ENCODE data around the gene ANKRD10. TPM values are rescaled to one million over a fixed set of nuclear protein-coding genes. Genes with fewer than 3 reads are reported as not detected.
A peak's percentile ranks its signal among the peaks of the same experiment; 100 is the strongest.

ANKRD10 gene
- total and polyA plus RNA-seq, 2 experiments from 2014 or later = 250 to 277 TPM

DNA sequence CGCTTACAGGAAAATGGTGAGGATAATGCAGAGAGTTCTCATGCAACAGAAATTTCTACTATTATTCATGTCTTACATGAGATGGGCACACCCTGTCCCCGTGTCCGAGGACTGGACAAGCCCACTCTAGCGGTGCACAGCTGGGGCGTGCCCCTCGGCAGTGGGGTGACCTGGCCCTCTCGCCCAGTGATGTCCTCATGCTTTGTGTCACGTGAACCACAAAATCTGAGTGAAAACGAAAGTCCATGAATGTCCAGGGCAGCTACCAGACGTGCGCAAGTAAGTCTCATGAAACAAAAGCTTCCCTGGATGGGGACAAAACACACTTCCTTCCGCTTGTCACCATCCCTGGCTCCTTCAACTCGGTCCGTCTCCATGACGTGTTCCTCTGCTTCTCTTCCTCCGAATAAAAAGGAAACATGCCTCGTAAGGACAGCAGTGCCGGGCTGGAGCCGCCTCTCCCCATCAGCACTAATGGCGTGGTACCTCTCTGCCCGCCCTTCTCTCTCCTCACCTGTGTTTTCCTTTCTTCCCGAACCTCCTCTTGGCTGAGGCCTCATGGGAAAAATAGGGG lies 45.6 kb downstream of the ANKRD10 start:
- Histone ChIP-seq H3K4me3 (no peak overlapping the region), H2AFZ (peak overlapping the region; percentile 94), H3K9me2 (ENCODE audit: insufficient read depth) (no peaks in the 10 kb centered on the region), H3K79me2 (replicated peaks; ENCODE audit: insufficient read depth) (no peaks in the 10 kb centered on the region), H3K36me3 (ENCODE audit: insufficient read depth) (no peaks in the 10 kb centered on the region), H3K4me1 (ENCODE audit: insufficient read depth) (peaks cover 7% of the 10 kb centered on the region; the same call in 1 of the 2 replicates), H3F3A (replicated peaks; ENCODE audit: low read depth) (0 out of 2 replicates have a peak, but pooled peaks cover 21% of the 10 kb centered on the region), H3K27me3 (ENCODE audit: insufficient read depth) (no peaks in the 10 kb centered on the region), H4K20me1 (replicated peaks; ENCODE audit: insufficient read depth) (no peaks in the 10 kb centered on the region), H3K4me2 (no peak overlapping the region), H3K27ac (ENCODE audit: low read depth) (no peak overlapping the region)
- Mint-ChIP-seq H3K36me3 (ENCODE audit: low read depth) (no peaks in the 10 kb centered on the region; the same call in 2 of the 3 replicates), H3K4me3 (no peak overlapping the region), H3K9me3 (0 out of 3 replicates have a peak, but pooled peaks cover 3% of the 10 kb centered on the region), H3K4me1 (peaks cover 17% of the 10 kb centered on the region; the same call in 2 of the 3 replicates), H3K27me3 (ENCODE audit: insufficient read depth, low read depth, poor library complexity) (peaks cover 2% of the 10 kb centered on the region), H3K27ac (no peak overlapping the region)
- ATAC-seq (peak; percentile 14; the same call in 2 of the 3 replicates), DNase-seq (ENCODE audit: low spot score) (peak; percentile 24)
- TF ChIP-seq ETS1 (IDR thresholded peaks at IDR 0.05) = no peak
- TF ChIP-seq, protein P1, sequence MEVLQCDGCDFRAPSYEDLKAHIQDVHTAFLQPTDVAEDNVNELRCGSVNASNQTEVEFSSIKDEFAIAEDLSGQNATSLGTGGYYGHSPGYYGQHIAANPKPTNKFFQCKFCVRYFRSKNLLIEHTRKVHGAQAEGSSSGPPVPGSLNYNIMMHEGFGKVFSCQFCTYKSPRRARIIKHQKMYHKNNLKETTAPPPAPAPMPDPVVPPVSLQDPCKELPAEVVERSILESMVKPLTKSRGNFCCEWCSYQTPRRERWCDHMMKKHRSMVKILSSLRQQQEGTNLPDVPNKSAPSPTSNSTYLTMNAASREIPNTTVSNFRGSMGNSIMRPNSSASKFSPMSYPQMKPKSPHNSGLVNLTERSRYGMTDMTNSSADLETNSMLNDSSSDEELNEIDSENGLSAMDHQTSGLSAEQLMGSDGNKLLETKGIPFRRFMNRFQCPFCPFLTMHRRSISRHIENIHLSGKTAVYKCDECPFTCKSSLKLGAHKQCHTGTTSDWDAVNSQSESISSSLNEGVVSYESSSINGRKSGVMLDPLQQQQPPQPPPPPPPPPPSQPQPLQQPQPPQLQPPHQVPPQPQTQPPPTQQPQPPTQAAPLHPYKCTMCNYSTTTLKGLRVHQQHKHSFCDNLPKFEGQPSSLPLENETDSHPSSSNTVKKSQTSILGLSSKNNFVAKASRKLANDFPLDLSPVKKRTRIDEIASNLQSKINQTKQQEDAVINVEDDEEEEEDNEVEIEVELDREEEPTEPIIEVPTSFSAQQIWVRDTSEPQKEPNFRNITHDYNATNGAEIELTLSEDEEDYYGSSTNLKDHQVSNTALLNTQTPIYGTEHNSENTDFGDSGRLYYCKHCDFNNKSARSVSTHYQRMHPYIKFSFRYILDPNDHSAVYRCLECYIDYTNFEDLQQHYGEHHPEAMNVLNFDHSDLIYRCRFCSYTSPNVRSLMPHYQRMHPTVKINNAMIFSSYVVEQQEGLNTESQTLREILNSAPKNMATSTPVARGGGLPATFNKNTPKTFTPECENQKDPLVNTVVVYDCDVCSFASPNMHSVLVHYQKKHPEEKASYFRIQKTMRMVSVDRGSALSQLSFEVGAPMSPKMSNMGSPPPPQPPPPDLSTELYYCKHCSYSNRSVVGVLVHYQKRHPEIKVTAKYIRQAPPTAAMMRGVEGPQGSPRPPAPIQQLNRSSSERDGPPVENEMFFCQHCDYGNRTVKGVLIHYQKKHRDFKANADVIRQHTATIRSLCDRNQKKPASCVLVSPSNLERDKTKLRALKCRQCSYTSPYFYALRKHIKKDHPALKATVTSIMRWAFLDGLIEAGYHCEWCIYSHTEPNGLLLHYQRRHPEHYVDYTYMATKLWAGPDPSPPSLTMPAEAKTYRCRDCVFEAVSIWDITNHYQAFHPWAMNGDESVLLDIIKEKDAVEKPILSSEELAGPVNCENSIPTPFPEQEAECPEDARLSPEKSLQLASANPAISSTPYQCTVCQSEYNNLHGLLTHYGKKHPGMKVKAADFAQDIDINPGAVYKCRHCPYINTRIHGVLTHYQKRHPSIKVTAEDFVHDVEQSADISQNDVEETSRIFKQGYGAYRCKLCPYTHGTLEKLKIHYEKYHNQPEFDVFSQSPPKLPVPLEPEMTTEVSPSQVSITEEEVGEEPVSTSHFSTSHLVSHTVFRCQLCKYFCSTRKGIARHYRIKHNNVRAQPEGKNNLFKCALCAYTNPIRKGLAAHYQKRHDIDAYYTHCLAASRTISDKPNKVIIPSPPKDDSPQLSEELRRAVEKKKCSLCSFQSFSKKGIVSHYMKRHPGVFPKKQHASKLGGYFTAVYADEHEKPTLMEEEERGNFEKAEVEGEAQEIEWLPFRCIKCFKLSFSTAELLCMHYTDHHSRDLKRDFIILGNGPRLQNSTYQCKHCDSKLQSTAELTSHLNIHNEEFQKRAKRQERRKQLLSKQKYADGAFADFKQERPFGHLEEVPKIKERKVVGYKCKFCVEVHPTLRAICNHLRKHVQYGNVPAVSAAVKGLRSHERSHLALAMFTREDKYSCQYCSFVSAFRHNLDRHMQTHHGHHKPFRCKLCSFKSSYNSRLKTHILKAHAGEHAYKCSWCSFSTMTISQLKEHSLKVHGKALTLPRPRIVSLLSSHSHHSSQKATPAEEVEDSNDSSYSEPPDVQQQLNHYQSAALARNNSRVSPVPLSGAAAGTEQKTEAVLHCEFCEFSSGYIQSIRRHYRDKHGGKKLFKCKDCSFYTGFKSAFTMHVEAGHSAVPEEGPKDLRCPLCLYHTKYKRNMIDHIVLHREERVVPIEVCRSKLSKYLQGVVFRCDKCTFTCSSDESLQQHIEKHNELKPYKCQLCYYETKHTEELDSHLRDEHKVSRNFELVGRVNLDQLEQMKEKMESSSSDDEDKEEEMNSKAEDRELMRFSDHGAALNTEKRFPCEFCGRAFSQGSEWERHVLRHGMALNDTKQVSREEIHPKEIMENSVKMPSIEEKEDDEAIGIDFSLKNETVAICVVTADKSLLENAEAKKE (CRISPR knock-in tag; IDR thresholded peaks at IDR 0.05) = no peak
- TF ChIP-seq POLR2AphosphoS5 (IDR thresholded peaks at IDR 0.05; ENCODE audit: low read depth) = no peak
- no peak for TF ChIP-seq ZNF114 (CRISPR knock-in tag; IDR thresholded peaks at IDR 0.05)
- no peak for TF ChIP-seq JUNB (IDR thresholded peaks at IDR 0.05; ENCODE audit: unreplicated experiment)
